ENCODE results near the gene FNDC3B. TPM values are rescaled to one million over a fixed set of nuclear protein-coding genes. Genes with fewer than 3 reads are reported as not detected.
A peak's percentile ranks its signal among the peaks of the same experiment; 100 is the strongest.

Gene FNDC3B
- total and polyA plus RNA-seq, 12 donors = 9.7 to 118 (median 85.0) TPM

- 94 to 95% methylated on average over 2 of the region's 2 CpGs for WGBS, 2 donors
- no peak for TF ChIP-seq CTCF (IDR thresholded peaks at IDR 0.05)
- intact Hi-C loops (cut with DNase I) = loop anchor here in 1 of 10 donors (10.0 kb wide), 2 partner anchors 85 to 275 kb away; no protein-coding TSS in a partner anchor
- no peak overlapping the region for H3K27ac ChIP-seq
- ATAC-seq (peak in 1 of 8 donors; percentile 17), DNase-seq (no peak)
- H3K36me3 ChIP-seq = peaks cover 0 to 88% (median 38%) of the 10 kb centered on the region in 9 donors
- no peaks in the 10 kb centered on the region for H3K27me3 ChIP-seq
- peaks cover 0 to 7% (median 0%) of the 10 kb centered on the region in 9 donors for H3K4me1 ChIP-seq
- peaks cover 0 to 17% (median 0%) of the 10 kb centered on the region in 11 donors for H3K9me3 ChIP-seq
- no peak overlapping the region for H3K4me3 ChIP-seq
These were observed 340.0 kb downstream of the FNDC3B start for GRCh38 chr3:172379372-172379771.

GRCh38 chr3:172380632-172381031 lies 341.3 kb downstream of the FNDC3B start:
- H3K27ac ChIP-seq = no peak overlapping the region
- H3K36me3 ChIP-seq = peaks cover 0 to 86% (median 38%) of the 10 kb centered on the region in 9 donors
- DNase-seq = no peak
- intact Hi-C loops (cut with DNase I) = no loop called here
- H3K27me3 ChIP-seq = no peaks in the 10 kb centered on the region
- no peak for TF ChIP-seq CTCF (IDR thresholded peaks at IDR 0.05)
- H3K9me3 ChIP-seq = peaks cover 0 to 17% (median 0%) of the 10 kb centered on the region in 11 donors
- H3K4me3 ChIP-seq = no peak overlapping the region
- WGBS, 2 donors = 99% methylated on average over 2 of the region's 2 CpGs
- H3K4me1 ChIP-seq = peaks cover 0 to 7% (median 0%) of the 10 kb centered on the region in 9 donors
- ATAC-seq = no peak

- no peaks in the 10 kb centered on the region for H3K27me3 ChIP-seq
- no peak overlapping the region for H3K27ac ChIP-seq
- no peak overlapping the region for H3K4me3 ChIP-seq
- WGBS, 2 donors = 93 to 95% methylated on average over 3 of the region's 3 CpGs
- intact Hi-C loops (cut with DNase I) = no loop called here
- no peak for ATAC-seq
- no peak for DNase-seq
- peaks cover 0 to 17% (median 0%) of the 10 kb centered on the region in 11 donors for H3K9me3 ChIP-seq
- peaks cover 0 to 7% (median 0%) of the 10 kb centered on the region in 9 donors for H3K4me1 ChIP-seq
- TF ChIP-seq CTCF (IDR thresholded peaks at IDR 0.05) = no peak
- H3K36me3 ChIP-seq = peaks cover 0 to 81% (median 31%) of the 10 kb centered on the region in 9 donors
These were observed 344.0 kb downstream of the FNDC3B start for GRCh38 chr3:172383306-172383796.

- Histone ChIP-seq H3K4me1 (peaks cover 0 to 4% (median 0%) of the 10 kb centered on the region in 9 donors), H3K27me3 (no peaks in the 10 kb centered on the region), H3K4me3 (no peak overlapping the region), H3K36me3 (peaks cover 0 to 72% (median 16%) of the 10 kb centered on the region in 9 donors), H3K27ac (no peak overlapping the region), H3K9me3 (peaks cover 0 to 8% (median 0%) of the 10 kb centered on the region in 11 donors)
- intact Hi-C loops (cut with DNase I) = no loop called here
- 72 to 75% methylated on average over 3 of the region's 3 CpGs for WGBS, 2 donors
- DNase-seq (no peak), ATAC-seq (no peak)
- TF ChIP-seq CTCF (IDR thresholded peaks at IDR 0.05) = no peak
These were observed 345.5 kb downstream of the FNDC3B start for GRCh38 chr3:172384836-172385235.

Measured in heart right ventricle (tissue), 16 donors.